Naive thymus-derived CD4-positive, alpha-beta T cell (primary cell): ENCODE measurements around the gene CDC7. TPM values are rescaled to one million over a fixed set of nuclear protein-coding genes. Genes with fewer than 3 reads are reported as not detected.

Source experiments
- ATAC-seq: fragments of 150-1000 bp; cut with Tn5 transposase; 2 replicates; pipeline ENCODE4 v1.10.0; 2021; ENCODE audit warnings: mild to moderate bottlenecking, moderate library complexity
- CTCF ChIA-PET: fragments of 350-600 bp; sonication (Branson Sonifier 250); formaldehyde crosslinking; loops from one replicate; lab custom pipeline; 2021; ENCODE audit warnings: antibody characterized with exemption; lab: Charles Lee
- POLR2A ChIA-PET: fragments of 350-600 bp; sonication (Branson Sonifier 250); formaldehyde crosslinking; loops from one replicate; lab custom pipeline; 2021; ENCODE audit warnings: antibody characterized with exemption, inconsistent platforms; lab: Charles Lee
- DNase-seq, 9 donors: peaks; one replicate each; pipeline versions ENCODE4 v3.0.0 to v3.0.0-alpha.2; 2020 to 2022; ENCODE audit warnings: mixed read lengths in 1 of 9
- H3K27ac ChIP-seq: one replicate; pipeline ENCODE4 v1.7.0; 2013; ENCODE audit warnings: mild to moderate bottlenecking, low read depth, low read length, moderate library complexity
- H3K27me3 ChIP-seq, 2 donors: one replicate each; pipeline ENCODE4 v1.7.0; 2013; ENCODE audit warnings: low read length in 2 of 2, mild to moderate bottlenecking in 2 of 2, moderate library complexity in 2 of 2; ENCODE audit not compliant: control insufficient read depth in 2 of 2, insufficient read depth in 2 of 2
- H3K36me3 ChIP-seq, 3 experiments: 1 replicate in 2 of 3; 2 replicates in 1 of 3; pipeline ENCODE4 v1.7.0; 2013; ENCODE audit warnings: low read length in 3 of 3, mild to moderate bottlenecking in 3 of 3, moderate library complexity in 1 of 3; ENCODE audit not compliant: insufficient read depth in 3 of 3, control insufficient read depth in 2 of 3
- H3K4me1 ChIP-seq, 2 donors: one replicate each; pipeline ENCODE4 v1.7.0; 2013; ENCODE audit warnings: low read length in 2 of 2, mild to moderate bottlenecking in 2 of 2, moderate library complexity in 1 of 2; ENCODE audit not compliant: control insufficient read depth in 2 of 2, insufficient read depth in 2 of 2
- H3K4me3 ChIP-seq: 2 replicates; pipeline ENCODE4 v1.7.0; 2013; ENCODE audit warnings: mild to moderate bottlenecking, low read length
- H3K9me3 ChIP-seq, 3 experiments: 1 replicate in 2 of 3; 2 replicates in 1 of 3; pipeline ENCODE4 v1.7.0; 2013; ENCODE audit warnings: low read length in 3 of 3; ENCODE audit not compliant: control insufficient read depth in 2 of 3
- H3K27ac Mint-ChIP-seq, 9 donors: one replicate each; pipeline ENCODE4 v1.8.0; 2020 to 2022; ENCODE audit warnings: mixed read lengths in 9 of 9, mild to moderate bottlenecking in 8 of 9, moderate library complexity in 5 of 9, inconsistent platforms in 2 of 9
- H3K27me3 Mint-ChIP-seq, 5 donors: one replicate each; pipeline ENCODE4 v1.8.0; 2021 to 2022; ENCODE audit warnings: mixed read lengths in 5 of 5, mild to moderate bottlenecking in 1 of 5
- H3K36me3 Mint-ChIP-seq, 5 donors: one replicate each; pipeline ENCODE4 v1.8.0; 2020 to 2022; ENCODE audit warnings: mixed read lengths in 5 of 5, mild to moderate bottlenecking in 3 of 5, inconsistent platforms in 1 of 5
- H3K4me1 Mint-ChIP-seq, 7 donors: one replicate each; pipeline ENCODE4 v1.8.0; 2020 to 2022; ENCODE audit warnings: mixed read lengths in 7 of 7, mild to moderate bottlenecking in 3 of 7, inconsistent platforms in 1 of 7
- H3K4me3 Mint-ChIP-seq, 10 donors: one replicate each; pipeline ENCODE4 v1.8.0; 2020 to 2022; ENCODE audit warnings: mild to moderate bottlenecking in 10 of 10, mixed read lengths in 10 of 10, moderate library complexity in 6 of 10, inconsistent platforms in 2 of 10
- H3K9me3 Mint-ChIP-seq, 11 donors: one replicate each; pipeline ENCODE4 v1.8.0; 2020 to 2022; ENCODE audit warnings: mixed read lengths in 11 of 11, mild to moderate bottlenecking in 4 of 11, inconsistent platforms in 1 of 11, moderate library complexity in 1 of 11
- intact Hi-C, 2 donors: fragments of 100-400 bp; cut with micrococcal nuclease; formaldehyde crosslinking; loops; one replicate each; pipeline ENCODE4 v1.15.1; 2023
- polyA plus RNA-seq, 2 donors: library from polyadenylated mRNA; unstranded; fragments of 300-500 nt; fragmentation: Illumina TruSeq; gene quantifications; one replicate each; pipeline ENCODE4 v1.2.3, GENCODE V29; 2021
- total RNA-seq, 6 experiments: library from RNA in 5 of 6; stranded (reverse) in 5 of 6; gene quantifications; 1 replicate in 5 of 6; 2 replicates in 1 of 6; pipeline ENCODE4 v1.2.3 and lab custom pipeline; 2021 to 2026

Gene CDC7
- total and polyA plus RNA-seq, 7 experiments from 2014 or later = 3.6 to 17.9 (median 5.5) TPM

GRCh38 chr1:91553177-91553591 is 52.5 kb downstream of the CDC7 start:
- H3K4me1 ChIP-seq = peaks cover 37 to 96% of the 10 kb centered on the region in 2 donors
- no peaks in the 10 kb centered on the region for H3K9me3 ChIP-seq
- intact Hi-C loops = no loop called here
- ATAC-seq = no peak
- Mint-ChIP-seq H3K9me3 (peaks cover 0 to 3% (median 0%) of the 10 kb centered on the region in 11 donors), H3K4me1 (peaks cover 44 to 96% (median 55%) of the 10 kb centered on the region in 7 donors), H3K36me3 (peaks cover 0 to 22% (median 0%) of the 10 kb centered on the region in 5 donors), H3K27ac (peak overlapping the region in 1 of 9 donors; percentile 11), H3K27me3 (no peaks in the 10 kb centered on the region), H3K4me3 (no peak overlapping the region)
- ChIA-PET POLR2A (no interaction called here), CTCF (interaction anchor here (1.1 kb wide), 1 partner anchor 40 kb away, joined by 3 read pairs; no protein-coding TSS in a partner anchor)
- no peak overlapping the region for H3K4me3 ChIP-seq
- H3K27ac ChIP-seq = no peak overlapping the region
- no peaks in the 10 kb centered on the region for H3K36me3 ChIP-seq
- H3K27me3 ChIP-seq = no peaks in the 10 kb centered on the region
- no peak for DNase-seq

DNA sequence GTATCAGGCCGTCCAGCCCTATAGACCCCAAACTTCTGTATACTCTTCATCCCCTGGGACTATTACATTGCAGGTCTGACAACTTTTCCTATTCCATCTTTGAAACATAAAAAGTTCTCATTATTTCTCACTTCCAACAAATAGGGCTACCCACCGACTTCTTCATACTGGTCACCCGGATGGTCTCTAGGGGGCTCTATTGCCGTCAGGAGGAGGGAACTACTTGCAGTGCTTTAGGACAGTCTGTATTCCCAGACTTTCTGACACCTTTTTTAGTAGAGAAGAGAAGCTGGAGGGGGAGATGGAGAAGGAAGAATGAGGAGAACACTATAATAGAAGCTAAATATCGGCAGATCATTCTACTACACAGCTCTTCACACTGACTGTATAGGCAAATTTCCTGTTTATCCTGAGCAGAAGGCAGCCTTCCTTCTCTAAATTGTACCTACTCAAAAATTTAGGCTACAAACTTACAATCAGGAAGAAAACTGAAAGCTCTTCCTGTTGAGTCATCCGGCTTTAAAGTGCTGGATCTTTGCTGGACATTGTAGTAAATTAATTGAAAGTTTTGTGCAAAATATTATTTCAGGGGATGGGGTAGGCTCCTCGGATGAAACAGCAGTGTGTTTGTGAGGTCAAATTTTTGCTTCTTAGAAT is 54.6 kb downstream of the CDC7 start:
- no peak for ATAC-seq
- H3K4me3 Mint-ChIP-seq = peak overlapping the region in 7 of 10 donors; percentile 16 to 63 (median 45)
- H3K27me3 Mint-ChIP-seq = peaks cover 0 to 3% (median 0%) of the 10 kb centered on the region in 5 donors
- Histone ChIP-seq H3K9me3 (no peaks in the 10 kb centered on the region), H3K27ac (peak overlapping the region; percentile 29), H3K4me3 (no peak overlapping the region), H3K27me3 (no peaks in the 10 kb centered on the region), H3K36me3 (no peaks in the 10 kb centered on the region), H3K4me1 (peaks cover 30 to 96% of the 10 kb centered on the region in 2 donors)
- POLR2A ChIA-PET = interaction anchor here (0.6 kb wide), 1 partner anchor 13 kb away, joined by 3 read pairs; no protein-coding TSS in a partner anchor
- peaks cover 37 to 94% (median 53%) of the 10 kb centered on the region in 7 donors for H3K4me1 Mint-ChIP-seq
- H3K9me3 Mint-ChIP-seq = peaks cover 0 to 3% (median 0%) of the 10 kb centered on the region in 11 donors
- CTCF ChIA-PET = interaction anchor here (0.6 kb wide), 2 partner anchors 206 to 759 kb away, joined by 3 read pairs; no protein-coding TSS in a partner anchor
- H3K27ac Mint-ChIP-seq = peak overlapping the region; percentile 50 to 97 (median 85)
- no peak for DNase-seq
- intact Hi-C loops = loop anchor here in 1 of 2 donors (5.0 kb wide), 3 partner anchors 117 to 332 kb away; partner anchors contain the start of gene TGFBR3
- peaks cover 0 to 24% (median 0%) of the 10 kb centered on the region in 5 donors for H3K36me3 Mint-ChIP-seq

- H3K4me3 Mint-ChIP-seq = peak overlapping the region in 7 of 10 donors; percentile 12 to 63 (median 45)
Measured at GRCh38 chr1:91555821-91556531, 55.3 kb downstream of the CDC7 start.

GRCh38 chr1:91556556-91556955 is 55.9 kb downstream of the CDC7 start:
- Mint-ChIP-seq H3K27ac (peak overlapping the region; percentile 50 to 97 (median 81)), H3K9me3 (peaks cover 0 to 4% (median 0%) of the 10 kb centered on the region in 11 donors), H3K4me3 (peak overlapping the region in 5 of 10 donors; percentile 12 to 63 (median 45)), H3K27me3 (peaks cover 0 to 3% (median 0%) of the 10 kb centered on the region in 5 donors), H3K4me1 (peaks cover 47 to 91% (median 62%) of the 10 kb centered on the region in 7 donors), H3K36me3 (peaks cover 0 to 17% (median 0%) of the 10 kb centered on the region in 5 donors)
- intact Hi-C loops = loop anchor here (1.0 to 5.0 kb wide), 10 partner anchors 8 to 535 kb away; partner anchors contain the start of gene TGFBR3 (in 1 of the 2)
- ATAC-seq (no peak), DNase-seq (peak in 1 of 9 donors; percentile 36)
- Histone ChIP-seq H3K27ac (no peak overlapping the region), H3K4me1 (peaks cover 40 to 93% of the 10 kb centered on the region in 2 donors), H3K4me3 (no peak overlapping the region), H3K27me3 (no peaks in the 10 kb centered on the region), H3K36me3 (no peaks in the 10 kb centered on the region), H3K9me3 (no peaks in the 10 kb centered on the region)
- ChIA-PET POLR2A (no interaction called here), CTCF (no interaction called here)

More at GRCh38 chr1:91555821-91556531, 55.3 kb downstream of the CDC7 start:
- Mint-ChIP-seq H3K4me1 (peaks cover 41 to 92% (median 57%) of the 10 kb centered on the region in 7 donors), H3K36me3 (peaks cover 0 to 17% (median 0%) of the 10 kb centered on the region in 5 donors), H3K27me3 (peaks cover 0 to 3% (median 0%) of the 10 kb centered on the region in 5 donors), H3K9me3 (peaks cover 0 to 3% (median 0%) of the 10 kb centered on the region in 11 donors), H3K27ac (peak overlapping the region; percentile 50 to 97 (median 85))
- POLR2A ChIA-PET = interaction anchor here (0.6 kb wide), 1 partner anchor 14 kb away, joined by 3 read pairs; no protein-coding TSS in a partner anchor
- H3K4me3 ChIP-seq = no peak overlapping the region
- no peaks in the 10 kb centered on the region for H3K27me3 ChIP-seq
- H3K9me3 ChIP-seq = no peaks in the 10 kb centered on the region
- no peaks in the 10 kb centered on the region for H3K36me3 ChIP-seq
- ATAC-seq (peak; percentile 93), DNase-seq (peak in 8 of 9 donors; percentile 56 to 86 (median 76))
- CTCF ChIA-PET = no interaction called here
- intact Hi-C loops = loop anchor here (1.0 to 5.0 kb wide), 10 partner anchors 8 to 535 kb away; partner anchors contain the start of gene TGFBR3 (in 1 of the 2)
- peaks cover 35 to 94% of the 10 kb centered on the region in 2 donors for H3K4me1 ChIP-seq
- H3K27ac ChIP-seq = peak overlapping the region; percentile 29

GRCh38 chr1:91557039-91557690 is 56.5 kb downstream of the CDC7 start:
- Mint-ChIP-seq H3K27me3 (peaks cover 0 to 3% (median 0%) of the 10 kb centered on the region in 5 donors), H3K4me3 (peak overlapping the region in 1 of 10 donors; percentile 63), H3K36me3 (peaks cover 0 to 18% (median 0%) of the 10 kb centered on the region in 5 donors), H3K4me1 (peaks cover 53 to 89% (median 68%) of the 10 kb centered on the region in 7 donors), H3K9me3 (peaks cover 0 to 4% (median 0%) of the 10 kb centered on the region in 11 donors), H3K27ac (peak overlapping the region in 5 of 9 donors; percentile 50 to 97 (median 71))
- no peaks in the 10 kb centered on the region for H3K27me3 ChIP-seq
- H3K4me3 ChIP-seq = no peak overlapping the region
- POLR2A ChIA-PET = interaction anchor here (0.6 kb wide), 2 partner anchors 27 to 234 kb away, joined by 3 read pairs; no protein-coding TSS in a partner anchor
- no peaks in the 10 kb centered on the region for H3K36me3 ChIP-seq
- ATAC-seq (no peak), DNase-seq (no peak)
- CTCF ChIA-PET = interaction anchor here (0.9 to 2.1 kb wide), 2 partner anchors 8 to 15 kb away, joined by 4 to 5 read pairs; no protein-coding TSS in a partner anchor
- no peak overlapping the region for H3K27ac ChIP-seq
- no peaks in the 10 kb centered on the region for H3K9me3 ChIP-seq
- intact Hi-C loops = loop anchor here in 1 of 2 donors (2.0 to 5.0 kb wide), 4 partner anchors 34 to 330 kb away; partner anchors contain the start of gene TGFBR3
- peaks cover 43 to 87% of the 10 kb centered on the region in 2 donors for H3K4me1 ChIP-seq
